T-helper 1 cell treated with Interleukin-12 subunit alpha and Interleukin-12 subunit beta and Interleukin-4 antibody, amounts not matched to agents 30 μg/mL and 1 μg/mL, for 36 hours (primary cell): Measurements from ENCODE around the gene HGFAC.

ENCODE experiments used
- H3K27ac Mint-ChIP-seq: one replicate; pipeline ENCODE4 v1.8.0; 2021; ENCODE audit warnings: mild to moderate bottlenecking, mixed read lengths
- H3K27me3 Mint-ChIP-seq: one replicate; pipeline ENCODE4 v1.8.0; 2021; ENCODE audit warnings: low read depth, mixed read lengths
- H3K36me3 Mint-ChIP-seq: one replicate; pipeline ENCODE4 v1.8.0; 2021; ENCODE audit warnings: low read depth, mixed read lengths
- H3K4me1 Mint-ChIP-seq: one replicate; pipeline ENCODE4 v1.8.0; 2021; ENCODE audit warnings: low read depth, mixed read lengths
- H3K4me3 Mint-ChIP-seq: one replicate; pipeline ENCODE4 v1.8.0; 2021; ENCODE audit warnings: mild to moderate bottlenecking, moderate library complexity, mixed read lengths
- H3K9me3 Mint-ChIP-seq: one replicate; pipeline ENCODE4 v1.8.0; 2021; ENCODE audit warnings: mixed read lengths

Gene HGFAC

DNA sequence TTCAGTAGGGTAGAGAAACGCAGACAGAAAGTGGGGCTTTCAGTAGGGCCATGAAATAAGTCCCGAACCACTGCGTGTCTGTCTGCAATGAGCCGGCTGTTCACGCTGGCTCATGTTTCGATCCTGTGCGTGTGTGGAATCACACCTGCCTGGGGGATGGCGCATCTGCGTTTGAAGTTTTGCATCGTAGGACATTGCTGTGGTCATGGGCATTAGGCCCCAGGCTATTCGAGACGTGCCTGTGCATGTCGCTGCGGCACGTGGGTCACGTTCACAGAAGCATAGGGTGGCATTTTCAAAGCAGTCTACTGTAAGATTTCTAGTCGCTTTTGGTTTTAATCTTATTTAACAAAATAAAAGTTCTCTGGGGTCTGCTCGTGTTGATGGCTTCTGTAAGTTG is 25.5 kb upstream of the HGFAC start:
- no peaks in the 10 kb centered on the region for H3K4me1 Mint-ChIP-seq
- no peaks in the 10 kb centered on the region for H3K36me3 Mint-ChIP-seq
- no peaks in the 10 kb centered on the region for H3K27me3 Mint-ChIP-seq
- H3K9me3 Mint-ChIP-seq, result no peaks in the 10 kb centered on the region
- no peak overlapping the region for H3K27ac Mint-ChIP-seq
- H3K4me3 Mint-ChIP-seq, result no peak overlapping the region

GRCh38 chr4:3416821-3417221 is 24.9 kb upstream of the HGFAC start:
- H3K36me3 Mint-ChIP-seq, result no peaks in the 10 kb centered on the region
- H3K4me1 Mint-ChIP-seq, result no peaks in the 10 kb centered on the region
- H3K9me3 Mint-ChIP-seq, result no peaks in the 10 kb centered on the region
- H3K4me3 Mint-ChIP-seq, result no peak overlapping the region
- H3K27ac Mint-ChIP-seq, result no peak overlapping the region
- no peaks in the 10 kb centered on the region for H3K27me3 Mint-ChIP-seq

DNA sequence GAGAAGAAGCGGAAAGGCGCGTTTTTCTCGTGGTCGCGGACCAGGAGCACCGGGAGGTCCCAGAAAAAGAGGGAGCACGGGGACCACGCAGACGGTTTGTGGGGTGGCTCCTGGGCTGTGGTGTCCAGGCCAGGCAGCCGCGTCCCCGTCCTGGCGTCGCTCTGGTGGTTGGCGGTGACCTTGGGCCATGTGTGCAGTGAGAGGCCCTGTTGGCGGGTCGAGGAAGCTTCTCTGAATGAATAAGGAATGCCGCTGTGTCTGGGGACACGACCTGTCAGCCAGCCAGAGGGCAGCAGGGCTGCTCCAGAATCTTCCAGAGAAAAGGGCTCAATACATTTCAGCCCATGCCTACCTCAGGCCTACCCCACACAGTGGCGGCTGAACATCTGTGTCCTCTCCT is 24.3 kb upstream of the HGFAC start:
- Mint-ChIP-seq H3K36me3 (no peaks in the 10 kb centered on the region), H3K27ac (no peak overlapping the region), H3K9me3 (no peaks in the 10 kb centered on the region), H3K4me3 (no peak overlapping the region), H3K27me3 (no peaks in the 10 kb centered on the region), H3K4me1 (no peaks in the 10 kb centered on the region)

- Mint-ChIP-seq H3K4me3 (no peak overlapping the region), H3K36me3 (no peaks in the 10 kb centered on the region), H3K9me3 (no peaks in the 10 kb centered on the region), H3K27me3 (no peaks in the 10 kb centered on the region), H3K4me1 (no peaks in the 10 kb centered on the region), H3K27ac (no peak overlapping the region)
Measured at GRCh38 chr4:3418029-3418762, 23.6 kb upstream of the HGFAC start.

DNA sequence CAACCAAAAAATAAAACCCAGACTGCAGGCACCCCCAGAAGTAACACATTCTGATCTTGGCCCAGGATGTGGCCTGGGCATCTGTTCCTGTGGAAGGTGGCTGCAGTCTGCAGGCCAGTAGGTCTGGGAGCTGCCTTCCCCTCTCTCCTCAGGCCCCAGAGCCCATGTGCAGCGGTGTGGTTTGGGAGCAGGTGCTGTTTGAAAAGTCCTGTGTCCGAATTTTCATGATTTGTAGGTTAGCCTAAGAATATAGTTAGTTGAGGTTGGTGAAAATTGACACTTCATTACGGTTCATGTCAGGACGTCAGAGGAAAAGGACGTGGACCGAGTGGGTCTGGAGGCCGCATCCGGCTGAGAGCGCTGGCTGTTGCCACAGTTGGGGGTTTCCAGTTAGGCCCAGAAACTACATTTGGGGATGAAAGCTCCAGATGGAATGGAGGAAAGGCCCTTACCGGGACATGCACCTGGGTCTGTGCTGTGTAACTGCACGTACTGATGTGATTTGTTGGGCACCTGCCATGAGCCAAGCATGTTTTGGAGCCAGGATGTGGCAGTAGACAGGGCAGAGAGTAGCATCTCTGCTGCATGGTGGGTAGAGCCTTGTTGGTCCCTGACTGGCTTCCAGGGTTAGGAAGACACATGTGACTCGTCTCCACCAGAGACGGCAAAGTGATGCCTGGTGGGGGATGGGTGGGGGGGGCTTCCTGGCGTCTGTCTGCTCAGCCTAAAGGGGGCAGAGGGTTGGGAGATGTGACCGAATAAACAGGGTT is 21.7 kb upstream of the HGFAC start:
- Mint-ChIP-seq H3K4me1 (no peaks in the 10 kb centered on the region), H3K9me3 (no peaks in the 10 kb centered on the region), H3K36me3 (no peaks in the 10 kb centered on the region), H3K4me3 (no peak overlapping the region), H3K27ac (no peak overlapping the region), H3K27me3 (no peaks in the 10 kb centered on the region)

DNA sequence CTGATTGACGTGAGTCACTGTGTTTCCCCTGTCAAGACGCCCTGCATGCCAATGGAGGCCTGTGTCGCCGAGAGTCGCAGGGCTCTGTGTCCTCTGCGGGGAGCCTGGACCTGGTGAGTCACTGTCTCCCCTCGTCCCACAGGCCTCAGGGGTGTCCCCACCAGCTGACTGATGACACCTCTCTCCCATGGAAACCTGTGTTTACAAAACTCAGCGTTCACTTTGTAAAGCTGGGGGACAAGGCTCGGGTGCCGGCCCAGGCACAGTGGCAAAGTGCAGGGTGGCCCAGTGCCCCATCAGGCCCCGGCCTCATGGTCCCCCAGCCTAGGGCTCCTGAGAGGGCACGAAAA is 21.2 kb upstream of the HGFAC start:
- Mint-ChIP-seq H3K27ac (no peak overlapping the region), H3K27me3 (no peaks in the 10 kb centered on the region), H3K4me3 (no peak overlapping the region), H3K9me3 (no peaks in the 10 kb centered on the region), H3K36me3 (no peaks in the 10 kb centered on the region), H3K4me1 (no peaks in the 10 kb centered on the region)

DNA sequence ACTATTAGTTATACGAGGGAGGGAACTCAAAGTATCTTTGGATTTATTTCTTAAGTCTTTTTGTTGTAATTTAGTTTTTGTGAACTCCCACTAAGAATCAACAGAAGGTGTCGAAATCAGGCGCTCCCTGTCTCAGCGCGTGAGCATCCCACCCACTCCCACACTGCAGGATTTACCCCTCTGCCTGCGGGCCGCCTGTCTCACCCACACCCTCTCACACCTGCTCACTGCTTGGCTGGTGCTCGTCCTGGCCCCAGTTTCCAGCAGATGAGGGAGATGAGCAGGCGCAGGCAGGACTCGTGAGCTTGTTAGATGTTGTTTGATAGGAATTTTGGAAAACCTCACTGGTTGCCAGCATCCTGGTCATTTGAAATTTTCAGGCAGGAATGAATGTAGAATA is 20.8 kb upstream of the HGFAC start:
- no peaks in the 10 kb centered on the region for H3K27me3 Mint-ChIP-seq
- H3K9me3 Mint-ChIP-seq, result no peaks in the 10 kb centered on the region
- H3K4me3 Mint-ChIP-seq, result no peak overlapping the region
- no peak overlapping the region for H3K27ac Mint-ChIP-seq
- no peaks in the 10 kb centered on the region for H3K4me1 Mint-ChIP-seq
- no peaks in the 10 kb centered on the region for H3K36me3 Mint-ChIP-seq

- Mint-ChIP-seq H3K9me3 (no peaks in the 10 kb centered on the region), H3K27me3 (no peaks in the 10 kb centered on the region), H3K4me1 (no peaks in the 10 kb centered on the region), H3K4me3 (no peak overlapping the region), H3K36me3 (no peaks in the 10 kb centered on the region), H3K27ac (no peak overlapping the region)
Measured at GRCh38 chr4:3421470-3421869, 20.3 kb upstream of the HGFAC start.

DNA sequence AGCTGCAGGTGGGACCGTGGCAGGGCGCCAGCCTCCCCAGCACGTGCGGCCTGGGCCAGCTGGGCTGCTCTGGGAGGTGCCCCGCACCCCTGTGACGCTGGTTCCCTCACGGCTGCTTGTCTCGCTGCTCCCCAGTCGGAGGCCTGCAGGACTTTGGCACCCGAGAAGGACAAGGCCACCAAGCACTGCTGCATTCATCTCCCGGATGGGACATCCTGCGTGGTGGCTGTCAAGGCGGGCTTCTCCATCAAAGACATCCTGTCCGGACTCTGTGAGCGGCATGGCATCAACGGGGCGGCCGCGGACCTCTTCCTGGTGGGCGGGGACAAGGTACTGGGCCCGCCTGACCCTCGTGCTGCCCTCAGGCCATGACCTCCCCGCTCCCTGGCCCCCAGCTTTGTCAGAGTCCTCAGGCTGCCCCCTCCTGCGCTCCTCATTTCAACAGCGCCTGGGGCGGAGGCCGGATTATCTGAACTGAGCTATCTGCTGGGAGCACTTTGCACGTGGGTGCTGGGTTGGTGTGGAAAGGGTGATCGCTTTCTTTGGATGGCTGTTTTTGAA is 19.4 kb upstream of the HGFAC start:
- H3K36me3 Mint-ChIP-seq, result no peaks in the 10 kb centered on the region
- no peaks in the 10 kb centered on the region for H3K27me3 Mint-ChIP-seq
- H3K4me3 Mint-ChIP-seq, result no peak overlapping the region
- H3K9me3 Mint-ChIP-seq, result no peaks in the 10 kb centered on the region
- no peak overlapping the region for H3K27ac Mint-ChIP-seq
- H3K4me1 Mint-ChIP-seq, result no peaks in the 10 kb centered on the region

- H3K4me1 Mint-ChIP-seq, result no peaks in the 10 kb centered on the region
- H3K36me3 Mint-ChIP-seq, result no peaks in the 10 kb centered on the region
- no peak overlapping the region for H3K27ac Mint-ChIP-seq
- H3K9me3 Mint-ChIP-seq, result no peaks in the 10 kb centered on the region
- no peak overlapping the region for H3K4me3 Mint-ChIP-seq
- no peaks in the 10 kb centered on the region for H3K27me3 Mint-ChIP-seq
Measured at GRCh38 chr4:3422808-3423297, 18.9 kb upstream of the HGFAC start.

DNA sequence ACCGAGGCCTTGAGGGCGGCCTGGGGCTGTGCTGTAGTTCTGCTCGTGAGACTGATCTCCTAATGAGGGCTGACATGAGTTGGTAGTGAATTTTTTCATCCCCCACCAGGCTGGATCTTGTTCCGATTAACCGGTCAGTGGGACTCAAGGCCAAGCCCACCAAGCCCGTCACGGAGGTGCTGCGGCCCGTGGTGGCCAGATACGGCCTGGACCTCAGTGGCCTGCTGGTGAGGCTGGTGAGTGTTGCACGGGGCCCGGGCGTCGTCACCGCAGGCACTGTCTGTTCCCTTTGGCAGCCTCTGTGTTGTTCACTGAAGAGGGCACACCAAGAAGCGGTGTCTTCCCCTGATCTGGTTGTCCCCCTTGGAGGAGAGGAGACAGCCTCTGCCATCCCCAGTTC is 18.4 kb upstream of the HGFAC start:
- Mint-ChIP-seq H3K27ac (no peak overlapping the region), H3K9me3 (no peaks in the 10 kb centered on the region), H3K4me3 (no peak overlapping the region), H3K4me1 (no peaks in the 10 kb centered on the region), H3K27me3 (no peaks in the 10 kb centered on the region), H3K36me3 (no peaks in the 10 kb centered on the region)

- no peaks in the 10 kb centered on the region for H3K4me1 Mint-ChIP-seq
- H3K27me3 Mint-ChIP-seq, result no peaks in the 10 kb centered on the region
- no peak overlapping the region for H3K27ac Mint-ChIP-seq
- no peaks in the 10 kb centered on the region for H3K36me3 Mint-ChIP-seq
- no peaks in the 10 kb centered on the region for H3K9me3 Mint-ChIP-seq
- H3K4me3 Mint-ChIP-seq, result no peak overlapping the region
Measured at GRCh38 chr4:3423952-3424351, 17.8 kb upstream of the HGFAC start.

DNA sequence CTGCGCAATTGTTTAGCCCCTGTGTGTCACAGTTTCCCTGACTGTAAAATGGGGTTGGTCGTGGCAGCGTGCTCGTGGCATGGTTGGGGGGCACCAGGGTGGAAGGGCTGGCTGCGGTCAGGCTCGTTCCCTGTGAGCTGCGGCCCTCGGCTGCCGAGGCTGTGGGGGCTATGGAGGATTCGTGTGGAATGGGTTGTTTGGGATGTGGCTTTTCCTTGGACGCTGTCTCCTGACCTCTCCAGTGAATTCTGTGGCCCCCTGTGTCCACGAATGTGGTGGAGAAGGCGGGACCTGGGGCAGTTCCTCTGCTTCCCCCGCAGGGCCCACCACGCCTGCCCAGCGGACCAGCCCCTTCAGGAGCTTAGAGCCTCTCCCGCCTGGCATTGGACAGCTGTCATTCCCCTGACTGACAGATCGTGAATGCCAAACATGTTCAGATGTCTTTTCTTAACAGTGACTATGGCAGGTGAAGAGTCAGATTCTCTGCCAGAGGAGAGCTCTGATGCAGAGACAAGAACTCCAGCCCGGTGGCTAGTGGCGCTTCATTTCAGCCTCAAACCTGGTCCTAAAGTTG is 17.2 kb upstream of the HGFAC start:
- no peak overlapping the region for H3K4me3 Mint-ChIP-seq
- no peaks in the 10 kb centered on the region for H3K4me1 Mint-ChIP-seq
- no peaks in the 10 kb centered on the region for H3K27me3 Mint-ChIP-seq
- no peaks in the 10 kb centered on the region for H3K9me3 Mint-ChIP-seq
- no peak overlapping the region for H3K27ac Mint-ChIP-seq
- H3K36me3 Mint-ChIP-seq, result no peaks in the 10 kb centered on the region

GRCh38 chr4:3426465-3427133 is 15.2 kb upstream of the HGFAC start:
- Mint-ChIP-seq H3K27me3 (no peaks in the 10 kb centered on the region), H3K27ac (no peak overlapping the region), H3K4me3 (no peak overlapping the region), H3K36me3 (no peaks in the 10 kb centered on the region), H3K4me1 (no peaks in the 10 kb centered on the region), H3K9me3 (no peaks in the 10 kb centered on the region)
